ENCODE data around the gene CDH3.

The CDH3 gene

DNA sequence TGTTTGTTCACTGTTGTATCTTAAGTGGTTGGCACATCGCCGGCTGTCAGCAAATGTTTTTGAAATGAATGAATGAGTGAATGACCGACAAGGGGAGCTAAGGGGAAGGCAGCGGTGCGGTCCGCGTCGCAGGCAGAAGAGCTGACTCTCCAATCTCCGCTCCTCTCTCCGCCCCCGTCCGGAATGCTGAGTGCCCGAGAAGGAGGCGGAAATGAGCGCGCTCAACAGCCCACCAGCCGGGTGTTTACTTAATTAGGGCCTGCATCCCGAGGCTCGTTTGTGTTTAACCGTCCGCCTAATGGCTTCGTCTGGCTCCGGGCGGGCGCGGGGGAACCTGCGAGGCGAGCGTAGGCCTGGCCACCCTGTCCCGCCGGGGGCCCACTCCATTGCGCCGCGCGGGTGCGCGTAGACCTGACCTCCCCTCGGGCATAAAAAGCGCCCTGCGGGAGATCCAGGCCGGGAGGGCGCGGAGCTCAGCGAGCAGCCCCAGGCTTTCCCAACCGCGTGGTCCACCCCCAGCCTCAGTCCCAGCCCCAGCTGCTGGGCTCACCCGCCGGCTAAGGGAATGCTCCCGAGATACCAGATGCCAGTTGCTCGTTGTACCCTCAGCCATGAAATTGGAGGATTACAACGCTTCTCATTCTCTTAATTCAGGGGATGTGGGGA lies 2.5 kb upstream of the CDH3 start:
- H3K27ac ChIP-seq: no peak overlapping the region
- TF ChIP-seq, protein P1, sequence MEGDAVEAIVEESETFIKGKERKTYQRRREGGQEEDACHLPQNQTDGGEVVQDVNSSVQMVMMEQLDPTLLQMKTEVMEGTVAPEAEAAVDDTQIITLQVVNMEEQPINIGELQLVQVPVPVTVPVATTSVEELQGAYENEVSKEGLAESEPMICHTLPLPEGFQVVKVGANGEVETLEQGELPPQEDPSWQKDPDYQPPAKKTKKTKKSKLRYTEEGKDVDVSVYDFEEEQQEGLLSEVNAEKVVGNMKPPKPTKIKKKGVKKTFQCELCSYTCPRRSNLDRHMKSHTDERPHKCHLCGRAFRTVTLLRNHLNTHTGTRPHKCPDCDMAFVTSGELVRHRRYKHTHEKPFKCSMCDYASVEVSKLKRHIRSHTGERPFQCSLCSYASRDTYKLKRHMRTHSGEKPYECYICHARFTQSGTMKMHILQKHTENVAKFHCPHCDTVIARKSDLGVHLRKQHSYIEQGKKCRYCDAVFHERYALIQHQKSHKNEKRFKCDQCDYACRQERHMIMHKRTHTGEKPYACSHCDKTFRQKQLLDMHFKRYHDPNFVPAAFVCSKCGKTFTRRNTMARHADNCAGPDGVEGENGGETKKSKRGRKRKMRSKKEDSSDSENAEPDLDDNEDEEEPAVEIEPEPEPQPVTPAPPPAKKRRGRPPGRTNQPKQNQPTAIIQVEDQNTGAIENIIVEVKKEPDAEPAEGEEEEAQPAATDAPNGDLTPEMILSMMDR (conservative IDR thresholded peaks at IDR 0.05): no peak
- TF ChIP-seq ZFX (IDR thresholded peaks at IDR 0.05): no peak

DNA sequence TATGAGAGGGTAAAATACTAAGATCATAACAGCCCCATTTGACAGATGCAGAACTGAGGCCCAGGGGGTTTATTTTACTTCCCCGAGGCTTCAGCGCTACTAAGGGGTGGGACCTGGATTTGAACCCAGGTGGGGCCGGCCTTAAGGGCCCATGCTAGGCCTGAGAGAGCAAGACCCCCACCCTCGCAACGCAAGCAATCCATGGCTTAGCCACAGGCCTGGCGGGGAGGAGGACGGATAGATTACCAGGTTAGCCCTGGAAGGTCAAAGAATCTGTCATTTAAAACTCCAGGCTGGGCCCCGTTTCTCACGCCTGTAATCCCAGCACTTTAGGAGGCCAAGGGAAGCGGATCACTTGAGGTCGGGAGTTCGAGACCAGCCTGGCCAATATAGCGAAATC lies 1.9 kb upstream of the CDH3 start:
- H3K27ac ChIP-seq: no peak overlapping the region
- TF ChIP-seq ZFX (IDR thresholded peaks at IDR 0.05): no peak
- TF ChIP-seq, protein P1 (conservative IDR thresholded peaks at IDR 0.05): no peak

DNA sequence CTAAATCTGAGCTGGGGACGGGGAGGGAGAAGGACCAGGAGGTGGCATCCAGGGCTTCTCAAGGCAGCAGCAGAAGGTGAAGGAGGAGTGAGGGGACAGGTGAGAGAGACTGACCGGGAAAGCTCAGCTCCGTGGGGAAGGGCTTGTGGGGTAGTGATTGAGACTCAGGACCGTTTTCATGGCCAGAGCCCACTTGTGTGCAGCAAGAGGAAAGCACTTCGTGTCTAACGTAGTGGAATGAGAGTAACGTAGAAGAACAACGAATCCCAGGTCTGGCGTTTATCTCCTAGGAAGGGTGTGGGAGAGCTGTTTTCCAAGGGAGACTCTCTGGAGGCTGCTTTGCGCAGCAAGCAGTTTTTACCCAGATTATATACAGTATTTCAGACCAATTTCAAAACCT lies 1.3 kb upstream of the CDH3 start:
- no peak overlapping the region for H3K27ac ChIP-seq
- TF ChIP-seq, protein P1 (conservative IDR thresholded peaks at IDR 0.05): no peak
- no peak for TF ChIP-seq ZFX (IDR thresholded peaks at IDR 0.05)

DNA sequence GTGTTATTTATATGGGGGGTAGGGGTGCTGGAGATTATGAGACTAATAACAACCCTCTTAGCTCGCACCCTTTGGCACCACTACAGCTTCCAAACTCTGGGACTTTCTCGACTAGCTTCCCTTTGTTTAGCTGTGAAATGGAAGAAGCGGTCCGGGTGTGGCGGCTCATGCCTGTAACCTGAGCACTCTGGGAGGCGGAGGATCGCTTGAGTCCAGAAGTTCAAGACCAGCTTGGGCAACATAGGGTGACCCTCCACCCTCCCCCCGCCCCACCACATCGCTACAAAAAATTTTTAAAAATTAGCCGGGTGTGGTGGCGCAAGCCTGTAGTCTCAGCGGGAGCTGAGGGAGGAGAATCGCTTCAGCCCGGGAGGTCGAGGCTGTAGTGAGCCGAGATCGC lies 814 bp upstream of the CDH3 start:
- TF ChIP-seq ZFX (IDR thresholded peaks at IDR 0.05): no peak
- TF ChIP-seq, protein P1 (conservative IDR thresholded peaks at IDR 0.05): no peak

DNA sequence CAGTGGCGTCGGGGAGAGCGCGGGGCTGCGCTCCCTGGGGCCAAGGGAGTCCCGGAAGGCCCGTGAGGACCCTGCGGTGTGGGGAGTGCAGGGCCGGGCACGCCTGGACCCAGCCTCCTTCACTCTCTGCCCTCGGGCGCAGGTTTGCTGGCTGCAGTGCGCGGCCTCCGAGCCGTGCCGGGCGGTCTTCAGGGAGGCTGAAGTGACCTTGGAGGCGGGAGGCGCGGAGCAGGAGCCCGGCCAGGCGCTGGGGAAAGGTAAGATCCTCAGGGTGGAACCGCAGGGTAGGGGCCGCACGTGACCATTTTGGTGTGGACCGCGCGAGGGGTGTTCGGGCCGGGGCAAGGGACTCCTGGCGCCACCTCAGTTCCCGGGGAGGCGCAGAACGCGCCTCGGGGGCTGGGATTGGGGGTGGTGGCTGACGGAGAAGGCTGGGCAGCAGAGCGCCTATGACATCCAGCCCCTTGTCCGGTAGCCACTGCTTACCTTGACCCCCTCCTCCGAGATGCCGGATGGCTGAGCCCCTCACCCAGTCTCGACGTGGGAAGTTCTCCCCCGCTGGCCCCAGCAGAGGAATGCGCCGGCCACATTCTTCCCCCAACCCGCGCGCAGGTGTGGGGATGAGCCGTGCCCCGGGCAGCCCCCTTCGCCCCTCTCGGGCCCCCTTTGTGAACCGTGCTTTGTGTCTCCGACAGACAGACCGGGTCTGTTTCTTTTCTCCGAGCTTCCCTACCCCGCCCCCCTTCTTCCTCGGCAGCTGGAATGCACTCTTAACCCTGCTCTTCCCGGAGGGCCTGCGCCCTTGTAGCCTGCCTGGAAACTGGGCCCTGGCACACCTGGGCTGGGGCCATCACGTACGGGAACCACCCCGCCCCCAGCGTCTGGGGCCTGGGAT lies 631 bp downstream of the CDH3 start:
- TF ChIP-seq, protein P1 (conservative IDR thresholded peaks at IDR 0.05): no peak
- TF ChIP-seq ZFX (IDR thresholded peaks at IDR 0.05): no peak
- H3K27ac ChIP-seq: peak overlapping the region; percentile 60

More for the DNA sequence above, 814 bp upstream of the CDH3 start:
- H3K27ac ChIP-seq: no peak overlapping the region

DNA sequence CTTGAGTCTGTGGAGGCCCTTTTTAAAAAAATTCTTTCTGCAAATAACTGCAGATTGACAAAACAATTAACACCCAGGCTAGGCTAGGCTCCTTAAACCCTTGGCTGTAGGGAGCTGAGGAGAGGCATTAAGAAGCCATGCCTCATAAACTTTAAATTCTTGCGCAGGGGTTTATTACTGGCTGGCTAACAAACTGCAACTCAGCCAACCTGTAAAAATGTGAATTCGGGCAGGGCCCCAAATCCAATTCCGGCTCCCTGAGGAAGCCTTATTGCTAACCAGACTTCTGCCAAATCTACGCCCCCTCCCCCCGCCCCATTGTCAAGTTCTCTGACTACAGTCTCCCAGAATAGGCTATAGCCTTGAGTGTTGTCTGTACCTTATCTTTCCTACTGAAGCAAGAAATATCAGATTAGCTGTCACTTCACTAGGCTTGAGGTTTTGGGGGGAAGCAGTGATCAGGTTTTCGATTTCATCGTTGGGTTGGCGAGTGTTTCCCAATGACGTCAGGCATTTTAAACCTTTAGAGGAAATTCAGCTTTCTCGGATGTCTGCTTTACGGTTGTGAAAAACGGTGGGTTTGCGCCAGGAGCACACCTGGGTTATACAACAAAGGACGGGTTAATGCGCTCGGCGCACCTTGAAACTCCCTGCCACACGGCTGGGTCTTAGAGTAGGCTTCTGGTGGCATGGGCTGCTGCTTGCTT lies 2.0 kb downstream of the CDH3 start:
- peak overlapping the region; percentile 60 for H3K27ac ChIP-seq
- no peak for TF ChIP-seq ZFX (IDR thresholded peaks at IDR 0.05)
- TF ChIP-seq, protein P1 (conservative IDR thresholded peaks at IDR 0.05): no peak
